Hematopoietic multipotent progenitor cell treated with erythropoietin and hydrocortisone succinate and interleukin-3 and kit ligand, for 6 days (in vitro differentiated cells): ENCODE data around the gene ZNF211.

Experiments
- DNase-seq: peaks from one replicate; pipeline ENCODE4 v3.0.0-alpha.2; 2015

Gene ZNF211

DNA sequence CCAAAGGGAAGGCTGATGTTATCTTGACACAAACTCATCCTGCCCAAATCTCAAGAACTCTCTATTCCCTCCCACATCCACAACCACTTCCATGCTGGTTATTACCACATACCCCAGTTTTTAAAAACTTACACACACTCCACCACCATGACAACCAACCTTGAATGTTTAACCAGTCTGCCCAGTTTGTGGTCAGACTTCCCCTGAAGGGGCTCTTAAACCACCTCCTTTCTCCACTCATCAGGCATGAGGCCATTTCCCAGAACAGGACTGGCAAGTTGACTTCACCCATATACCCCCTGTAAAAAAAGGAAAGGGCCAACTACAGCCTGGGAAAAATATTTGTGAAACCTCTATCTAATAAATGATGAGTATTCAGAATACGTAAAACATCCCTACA lies 23.4 kb downstream of the ZNF211 start:
- DNase-seq = no peak

- peak; percentile 57 for DNase-seq
Observed at GRCh38 chr19:57664269-57665127, 31.5 kb downstream of the ZNF211 start.

DNA sequence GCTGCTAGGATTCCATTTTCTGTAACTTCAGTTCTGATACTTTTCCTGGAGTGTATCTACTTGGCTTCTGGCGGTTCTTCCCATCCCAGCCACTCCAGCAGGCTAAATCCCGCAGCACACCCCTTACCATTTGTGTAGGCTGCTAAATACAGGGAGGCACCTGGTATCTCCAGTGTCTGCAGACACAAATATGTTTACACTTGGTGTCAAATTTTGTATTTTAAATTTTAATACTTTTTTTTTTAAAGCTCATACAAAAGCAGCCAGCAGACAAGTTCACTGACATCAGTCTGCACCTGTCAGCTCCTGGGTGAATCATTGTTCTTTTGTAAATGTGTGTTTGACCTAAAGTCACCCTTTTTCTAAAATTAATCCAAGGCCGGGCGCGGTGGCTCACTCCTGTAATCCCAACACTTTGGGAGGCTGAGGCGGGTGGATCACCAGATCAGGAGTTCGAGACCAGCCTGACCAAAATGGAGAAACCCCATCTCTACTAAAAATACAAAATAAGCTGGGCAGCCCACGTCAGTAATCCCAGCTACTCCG lies 32.4 kb downstream of the ZNF211 start:
- no peak for DNase-seq

- DNase-seq = no peak
Observed at GRCh38 chr19:57667228-57667627, 34.3 kb downstream of the ZNF211 start.

DNA sequence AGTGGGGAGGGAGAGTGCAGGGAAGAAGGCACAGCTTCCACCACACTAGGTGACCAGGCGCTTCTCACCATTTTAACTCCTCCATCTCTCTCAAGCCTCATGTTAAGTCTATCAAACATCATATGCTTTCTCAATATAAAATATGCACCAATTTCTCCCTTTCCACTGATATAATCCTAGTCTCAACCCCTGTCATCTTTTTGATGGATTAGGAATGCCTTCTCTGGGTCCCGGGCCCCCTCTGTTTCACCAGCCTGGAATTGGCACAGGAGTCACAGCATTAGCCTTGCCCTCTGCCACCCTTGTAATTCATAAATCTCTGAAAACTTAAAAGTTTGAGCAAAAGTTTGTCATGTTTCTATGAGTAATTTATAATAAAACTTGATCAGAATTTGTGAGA lies 35.7 kb downstream of the ZNF211 start, which contains the start of gene ZSCAN4:
Gene ZSCAN4 (plus strand): TSS at position 301 of the 400 bp plus-strand sequence. CDS start 7,211 bp downstream, outside the sequence.
- no peak for DNase-seq

DNA sequence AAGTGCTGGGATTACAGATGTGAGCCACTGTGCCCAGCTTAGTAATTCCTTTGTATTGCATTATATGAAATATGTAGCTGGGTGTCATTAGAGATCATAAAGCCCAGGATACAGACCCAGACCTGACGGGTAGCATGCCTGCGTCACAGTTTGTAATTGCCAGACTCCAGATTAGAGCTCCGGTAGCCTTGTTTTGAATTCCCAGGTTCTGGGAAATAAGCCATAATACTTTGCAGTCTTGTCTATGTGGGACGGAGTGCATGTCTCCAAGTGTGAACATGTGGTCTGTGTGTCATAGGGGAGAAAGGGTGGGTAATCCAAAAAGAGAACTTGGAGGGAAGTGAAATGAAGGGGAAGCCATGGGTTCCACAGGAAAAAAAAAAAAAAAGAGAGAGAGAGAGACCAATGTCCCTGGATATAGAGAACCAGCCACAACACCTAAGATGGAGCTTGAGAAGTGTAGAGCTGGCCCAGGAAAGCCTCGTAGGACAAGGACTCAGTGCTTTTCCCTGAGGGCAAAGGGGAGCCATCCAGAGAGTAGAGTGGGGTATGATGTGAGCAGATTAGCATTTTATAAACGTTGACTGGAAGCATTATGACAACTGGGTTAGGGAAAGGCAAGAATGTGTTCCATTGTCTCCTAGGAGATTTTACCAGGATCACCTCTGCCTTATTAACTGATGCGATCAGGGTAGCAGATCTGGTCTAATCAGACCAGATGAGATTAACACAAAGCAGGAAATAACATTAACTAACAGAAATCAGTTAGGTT lies 38.3 kb downstream of the ZNF211 start:
- DNase-seq = no peak

GRCh38 chr19:57672466-57672865 lies 39.5 kb downstream of the ZNF211 start:
- no peak for DNase-seq

- DNase-seq = no peak
Observed at GRCh38 chr19:57675881-57676280, 42.9 kb downstream of the ZNF211 start.

DNA sequence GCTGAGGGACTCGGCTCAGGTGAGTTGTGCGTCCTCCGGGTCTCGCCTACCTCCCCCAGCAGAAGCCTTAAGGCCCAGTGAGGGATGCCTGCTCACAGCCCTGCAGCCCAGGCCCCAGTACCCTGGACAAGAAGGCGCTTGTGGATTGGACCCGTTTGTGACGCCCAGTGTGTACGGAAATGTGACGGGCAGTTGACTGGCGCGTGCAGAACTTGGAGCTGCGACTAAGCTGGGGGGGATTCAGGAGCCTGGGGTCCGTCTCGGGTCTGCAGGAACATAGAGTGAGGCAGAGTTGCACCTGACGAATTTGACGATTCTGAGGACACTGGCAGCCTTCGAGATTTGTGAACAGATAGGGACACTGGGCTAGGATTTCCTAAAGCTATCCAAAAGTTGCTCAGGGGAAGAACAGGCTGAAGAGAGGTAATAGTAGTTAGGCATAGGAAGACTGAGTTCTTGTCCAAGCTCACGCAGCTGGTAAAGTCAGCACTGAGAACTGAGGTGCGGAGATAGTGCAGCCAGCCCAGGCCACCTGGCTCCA lies 49.3 kb downstream of the ZNF211 start:
- DNase-seq = no peak

GRCh38 chr19:57686727-57687126 lies 53.8 kb downstream of the ZNF211 start:
- DNase-seq = no peak

DNA sequence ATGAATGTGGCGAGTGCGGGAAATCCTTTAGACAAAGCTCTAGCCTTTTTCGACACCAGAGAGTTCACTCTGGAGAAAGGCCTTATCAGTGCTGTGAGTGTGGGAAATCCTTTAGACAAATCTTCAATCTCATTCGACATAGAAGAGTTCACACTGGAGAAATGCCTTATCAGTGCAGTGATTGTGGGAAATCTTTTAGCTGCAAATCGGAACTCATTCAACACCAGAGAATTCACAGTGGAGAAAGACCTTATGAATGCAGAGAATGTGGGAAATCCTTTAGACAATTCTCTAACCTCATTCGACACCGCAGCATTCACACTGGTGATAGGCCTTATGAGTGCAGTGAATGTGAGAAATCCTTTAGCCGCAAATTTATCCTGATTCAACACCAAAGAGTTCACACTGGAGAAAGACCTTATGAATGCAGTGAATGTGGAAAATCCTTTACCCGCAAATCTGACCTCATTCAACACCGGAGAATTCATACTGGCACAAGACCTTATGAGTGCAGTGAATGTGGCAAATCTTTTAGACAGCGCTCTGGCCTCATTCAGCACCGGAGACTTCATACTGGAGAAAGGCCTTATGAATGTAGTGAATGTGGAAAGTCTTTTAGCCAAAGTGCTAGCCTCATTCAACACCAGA lies 54.5 kb downstream of the ZNF211 start:
- DNase-seq = no peak

DNA sequence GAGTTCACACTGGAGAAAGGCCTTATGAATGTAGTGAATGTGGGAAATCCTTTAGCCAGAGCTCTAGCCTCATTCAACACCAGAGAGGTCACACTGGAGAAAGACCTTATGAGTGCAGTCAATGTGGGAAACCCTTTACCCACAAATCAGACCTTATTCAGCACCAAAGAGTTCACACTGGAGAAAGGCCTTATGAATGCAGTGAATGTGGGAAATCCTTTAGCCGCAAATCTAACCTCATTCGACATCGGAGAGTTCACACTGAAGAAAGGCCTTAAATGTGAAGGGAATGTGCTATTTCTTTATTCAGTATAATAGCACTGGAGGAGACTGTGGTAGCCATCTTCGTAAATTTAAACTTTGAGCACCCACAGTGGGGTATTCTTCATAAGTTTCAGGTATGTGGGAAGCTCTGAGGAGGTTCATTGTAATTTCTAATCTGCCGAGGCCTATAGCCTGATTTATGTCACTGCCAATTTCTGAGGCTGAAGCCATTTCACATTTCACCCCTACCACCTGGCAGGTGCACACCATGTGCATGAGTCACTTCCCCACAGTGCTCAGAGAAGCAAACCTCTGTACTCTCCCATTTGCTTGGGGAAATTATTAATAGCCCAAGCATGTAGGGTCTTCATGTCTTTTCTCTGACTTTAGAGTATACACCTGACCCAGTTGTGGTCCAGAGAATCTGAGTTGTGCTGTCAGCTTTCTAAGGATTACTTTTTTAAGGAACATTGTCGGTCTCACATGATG lies 55.2 kb downstream of the ZNF211 start:
- DNase-seq = no peak

DNA sequence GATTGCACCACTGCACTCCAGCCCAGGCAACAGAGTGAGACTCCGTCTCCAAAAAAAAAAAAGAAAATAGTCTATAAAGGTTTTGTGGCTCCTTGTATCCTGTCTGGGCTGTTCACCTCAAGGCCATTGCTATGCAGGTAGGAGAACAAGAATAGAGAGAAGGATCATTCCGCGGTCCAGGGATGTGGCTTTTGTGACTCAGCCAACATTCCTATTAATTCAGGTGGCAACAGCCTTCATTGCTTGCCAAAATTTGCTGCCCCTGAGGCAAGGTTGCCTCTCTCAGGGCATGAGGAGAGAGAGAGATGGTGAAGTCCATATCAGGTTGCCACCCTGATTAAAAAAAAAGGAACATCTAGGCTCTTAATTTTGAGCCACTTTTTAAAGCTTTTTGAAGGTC lies 56.8 kb downstream of the ZNF211 start:
- no peak for DNase-seq
